ENCODE results near the gene A3GALT2. TPM values are rescaled to one million over a fixed set of nuclear protein-coding genes. Genes with fewer than 3 reads are reported as not detected.

A3GALT2 gene
- polyA plus RNA-seq, 3 donors: not detected

DNA sequence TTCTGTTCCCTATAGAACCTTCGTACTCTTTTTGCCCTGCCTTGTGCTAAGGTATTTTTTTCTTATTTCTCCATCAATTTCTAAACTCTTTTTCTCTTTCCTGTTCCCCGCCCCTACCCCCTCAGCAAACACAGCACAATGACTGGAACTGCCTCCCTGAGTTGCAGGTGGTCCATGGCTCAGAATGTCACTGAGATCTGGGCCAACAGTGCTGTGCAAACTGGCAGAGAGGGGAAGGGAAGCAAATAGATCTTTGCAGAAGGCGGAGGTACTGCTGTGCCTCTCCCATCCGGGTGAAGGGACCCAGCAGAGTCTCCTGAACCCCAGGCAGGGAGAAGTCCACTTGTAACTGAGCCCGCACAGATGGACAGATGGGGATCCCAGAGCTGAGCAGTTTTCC is 32.6 kb upstream of the A3GALT2 start:
- no peak overlapping the region for H3K27ac Mint-ChIP-seq
- peaks cover 0 to 3% (median 0%) of the 10 kb centered on the region in 7 donors for H3K9me3 Mint-ChIP-seq
- WGBS (ENCODE audit: insufficient coverage): 97% methylated on average over 3 of the region's 5 CpGs

DNA sequence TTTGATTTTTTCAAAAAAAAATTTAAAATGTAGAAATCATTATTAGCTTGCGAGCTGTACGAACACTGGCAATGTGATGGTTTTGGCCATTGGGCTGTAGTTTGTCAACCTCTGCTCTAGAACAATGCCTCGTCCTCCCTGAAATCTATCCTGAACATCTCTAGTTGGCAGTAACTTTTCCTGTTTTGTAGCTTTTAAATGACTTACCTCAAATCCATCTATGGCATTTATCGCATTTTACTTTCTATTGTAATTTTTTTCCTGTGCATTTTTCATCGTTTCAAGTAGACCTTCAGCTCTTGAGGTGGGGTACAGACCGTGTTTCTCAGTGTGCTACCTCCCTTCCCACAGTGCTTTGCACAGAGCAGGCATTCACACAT is 30.4 kb upstream of the A3GALT2 start:
- Histone ChIP-seq H3K36me3 (replicated peaks in 1 of 2; ENCODE audit: control insufficient read depth in 1 of 2, insufficient read depth in 2 of 2, low read length in 2 of 2) (peaks cover 3 to 12% of the 10 kb centered on the region in 2 donors), H3K9me3 (replicated peaks in 1 of 2; ENCODE audit: control insufficient read depth in 1 of 2, insufficient read depth in 1 of 2, low read length in 2 of 2) (no peaks in the 10 kb centered on the region), H3K4me3 (replicated peaks in 1 of 3; ENCODE audit: low read depth in 2 of 3, low read length in 3 of 3) (no peak overlapping the region), H3K27ac (ENCODE audit: low read depth in 1 of 2, low read length in 2 of 2) (no peak overlapping the region), H4K20me1 (ENCODE audit: insufficient read depth, low read length) (peaks cover 28% of the 10 kb centered on the region), H2AFZ (ENCODE audit: insufficient read depth, low read depth, low read length, poor library complexity, severe bottlenecking) (no peak overlapping the region), H3K9ac (ENCODE audit: insufficient read depth, low read length, poor library complexity, severe bottlenecking) (no peak overlapping the region), H3K27me3 (ENCODE audit: control insufficient read depth in 2 of 2, insufficient read depth in 2 of 2, low read length in 2 of 2) (no peaks in the 10 kb centered on the region), H3K4me1 (ENCODE audit: control insufficient read depth in 1 of 2, insufficient read depth in 2 of 2, low read length in 2 of 2) (peaks cover 35 to 39% of the 10 kb centered on the region in 2 donors), H3K79me2 (ENCODE audit: insufficient read depth, low read length) (peaks cover 32% of the 10 kb centered on the region), H3K4me2 (replicated peaks; ENCODE audit: extremely low read depth, low read length, poor library complexity, severe bottlenecking) (no peak overlapping the region)
- no peak overlapping the region for H3K27ac Mint-ChIP-seq
- DNase-seq: no peak
- TF ChIP-seq, protein P1, sequence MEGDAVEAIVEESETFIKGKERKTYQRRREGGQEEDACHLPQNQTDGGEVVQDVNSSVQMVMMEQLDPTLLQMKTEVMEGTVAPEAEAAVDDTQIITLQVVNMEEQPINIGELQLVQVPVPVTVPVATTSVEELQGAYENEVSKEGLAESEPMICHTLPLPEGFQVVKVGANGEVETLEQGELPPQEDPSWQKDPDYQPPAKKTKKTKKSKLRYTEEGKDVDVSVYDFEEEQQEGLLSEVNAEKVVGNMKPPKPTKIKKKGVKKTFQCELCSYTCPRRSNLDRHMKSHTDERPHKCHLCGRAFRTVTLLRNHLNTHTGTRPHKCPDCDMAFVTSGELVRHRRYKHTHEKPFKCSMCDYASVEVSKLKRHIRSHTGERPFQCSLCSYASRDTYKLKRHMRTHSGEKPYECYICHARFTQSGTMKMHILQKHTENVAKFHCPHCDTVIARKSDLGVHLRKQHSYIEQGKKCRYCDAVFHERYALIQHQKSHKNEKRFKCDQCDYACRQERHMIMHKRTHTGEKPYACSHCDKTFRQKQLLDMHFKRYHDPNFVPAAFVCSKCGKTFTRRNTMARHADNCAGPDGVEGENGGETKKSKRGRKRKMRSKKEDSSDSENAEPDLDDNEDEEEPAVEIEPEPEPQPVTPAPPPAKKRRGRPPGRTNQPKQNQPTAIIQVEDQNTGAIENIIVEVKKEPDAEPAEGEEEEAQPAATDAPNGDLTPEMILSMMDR (IDR thresholded peaks at IDR 0.05): no peak
- 98% methylated on average over 5 of the region's 6 CpGs for WGBS (ENCODE audit: insufficient coverage)
- H3K36me3 Mint-ChIP-seq: peaks cover 36% of the 10 kb centered on the region in 2 donors
- intact Hi-C loops (cut with micrococcal nuclease): loop anchor here in 1 of 2 donors (2.0 kb wide), 1 partner anchor 168 kb away; the partner anchor contains the start of gene TRIM62
- H3K9me3 Mint-ChIP-seq: no peaks in the 10 kb centered on the region
- peak overlapping the region in 1 of 2 donors; percentile 67 for H3K4me3 Mint-ChIP-seq
- H3K4me1 Mint-ChIP-seq: peaks cover 39% of the 10 kb centered on the region
- peaks cover 0 to 9% (median 3%) of the 10 kb centered on the region in 3 donors for H3K27me3 Mint-ChIP-seq (ENCODE audit: low read depth in 3 of 3)

More for the DNA sequence above, 32.6 kb upstream of the A3GALT2 start:
- Histone ChIP-seq H3K36me3 (replicated peaks in 1 of 2; ENCODE audit: control insufficient read depth in 1 of 2, insufficient read depth in 2 of 2, low read length in 2 of 2) (peaks cover 3 to 12% of the 10 kb centered on the region in 2 donors), H2AFZ (ENCODE audit: insufficient read depth, low read depth, low read length, poor library complexity, severe bottlenecking) (no peak overlapping the region), H3K4me1 (ENCODE audit: control insufficient read depth in 1 of 2, insufficient read depth in 2 of 2, low read length in 2 of 2) (peaks cover 13 to 17% of the 10 kb centered on the region in 2 donors), H3K9ac (ENCODE audit: insufficient read depth, low read length, poor library complexity, severe bottlenecking) (no peak overlapping the region), H3K9me3 (replicated peaks in 1 of 2; ENCODE audit: control insufficient read depth in 1 of 2, insufficient read depth in 1 of 2, low read length in 2 of 2) (no peaks in the 10 kb centered on the region), H3K79me2 (ENCODE audit: insufficient read depth, low read length) (peaks cover 10% of the 10 kb centered on the region), H3K4me3 (replicated peaks in 1 of 3; ENCODE audit: low read depth in 2 of 3, low read length in 3 of 3) (no peak overlapping the region), H3K27me3 (ENCODE audit: control insufficient read depth in 2 of 2, insufficient read depth in 2 of 2, low read length in 2 of 2) (no peaks in the 10 kb centered on the region), H3K27ac (ENCODE audit: low read depth in 1 of 2, low read length in 2 of 2) (no peak overlapping the region), H3K4me2 (replicated peaks; ENCODE audit: extremely low read depth, low read length, poor library complexity, severe bottlenecking) (no peak overlapping the region), H4K20me1 (ENCODE audit: insufficient read depth, low read length) (peaks cover 5% of the 10 kb centered on the region)
- intact Hi-C loops (cut with micrococcal nuclease): no loop called here
- TF ChIP-seq, protein P1 (IDR thresholded peaks at IDR 0.05): no peak
- Mint-ChIP-seq H3K4me1 (peaks cover 16% of the 10 kb centered on the region), H3K4me3 (no peak overlapping the region), H3K27me3 (ENCODE audit: low read depth in 3 of 3) (peaks cover 0 to 10% (median 4%) of the 10 kb centered on the region in 3 donors), H3K36me3 (peaks cover 31 to 33% of the 10 kb centered on the region in 2 donors)
- DNase-seq: no peak

Measured in CD14-positive monocyte (primary cell).